ENCODE measurements around the gene FBRSL1.

GRCh38 chr12:132443091-132443490 is 46.9 kb upstream of the FBRSL1 start:
- TF ChIP-seq CTCF (IDR thresholded peaks at IDR 0.05) (no peak), POLR2AphosphoS5 (IDR thresholded peaks at IDR 0.05) (no peak)

Measured in sigmoid colon (tissue), 4 donors.